ENCODE data around the gene COG1.

Gene COG1

DNA sequence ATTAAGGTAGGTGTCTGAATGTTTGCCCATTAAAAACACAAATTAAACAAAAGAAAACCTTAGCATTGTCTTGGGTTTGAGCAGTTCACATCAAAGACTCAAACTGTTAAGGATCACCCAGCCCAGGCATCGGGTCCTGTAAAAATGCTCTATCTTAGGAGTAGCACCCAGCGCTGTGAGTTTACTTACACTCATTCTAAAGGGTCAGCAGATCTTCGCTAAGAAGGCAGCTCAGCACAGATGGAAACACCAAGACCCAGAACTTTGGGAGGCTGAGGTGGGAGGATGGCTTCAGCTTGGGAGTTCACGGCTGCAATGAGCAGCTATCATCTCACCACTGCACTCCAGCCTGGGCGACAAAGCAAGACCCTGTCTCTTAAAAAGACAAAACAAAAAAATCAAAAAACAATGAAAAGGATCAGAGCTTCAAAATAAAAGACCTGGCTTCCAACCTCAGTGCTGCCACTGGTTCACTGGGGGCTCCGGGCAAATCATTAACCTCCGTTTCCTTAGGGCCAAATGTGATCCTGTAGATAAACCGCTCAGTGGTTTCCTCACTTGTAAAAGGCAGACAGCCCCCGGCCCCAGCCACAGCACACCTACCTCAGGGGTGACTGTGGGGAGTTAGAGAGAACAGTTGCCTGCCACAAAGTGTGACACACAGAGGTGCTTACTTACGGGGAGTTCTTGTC lies 11.1 kb downstream of the COG1 start:
- Histone ChIP-seq H2BK15ac (replicated peaks; ENCODE audit: low read depth) (no peak overlapping the region), H3K4ac (ENCODE audit: low read depth, low read length) (no peak overlapping the region), H3K4me3 (ENCODE audit: low read length) (no peak overlapping the region), H3K18ac (ENCODE audit: low read length) (no peak overlapping the region), H3K4me2 (ENCODE audit: low read length) (no peak overlapping the region), H3K27ac (ENCODE audit: low read depth, low read length) (no peak overlapping the region), H3K9ac (ENCODE audit: low read length) (no peak overlapping the region), H3K36me3 (ENCODE audit: control insufficient read depth, insufficient read depth, low read length) (peaks cover 27% of the 10 kb centered on the region), H4K5ac (ENCODE audit: low read length) (no peak overlapping the region), H4K8ac (ENCODE audit: low read depth, low read length) (no peak overlapping the region), H3K23ac (ENCODE audit: low read length) (no peak overlapping the region), H3K56ac (ENCODE audit: low read length) (no peak overlapping the region), H2BK120ac (ENCODE audit: low read depth, low read length) (no peak overlapping the region), H2BK5ac (ENCODE audit: low read length) (no peak overlapping the region), H2AK5ac (ENCODE audit: low read length) (no peak overlapping the region), H3K27me3 (ENCODE audit: insufficient read depth, low read length, poor library complexity) (no peaks in the 10 kb centered on the region), H3K4me1 (ENCODE audit: control insufficient read depth, low read depth, low read length) (no peaks in the 10 kb centered on the region), H3K79me1 (ENCODE audit: low read length) (peaks cover 3% of the 10 kb centered on the region), H3K79me2 (ENCODE audit: control insufficient read depth, insufficient read depth, low read length) (no peaks in the 10 kb centered on the region)
- DNase-seq, result no peak
- WGBS (ENCODE audit: extremely low coverage, insufficient coverage, low lambda C conversion rate), result no CpG with 5 or more reads among the region's 10 CpGs

DNA sequence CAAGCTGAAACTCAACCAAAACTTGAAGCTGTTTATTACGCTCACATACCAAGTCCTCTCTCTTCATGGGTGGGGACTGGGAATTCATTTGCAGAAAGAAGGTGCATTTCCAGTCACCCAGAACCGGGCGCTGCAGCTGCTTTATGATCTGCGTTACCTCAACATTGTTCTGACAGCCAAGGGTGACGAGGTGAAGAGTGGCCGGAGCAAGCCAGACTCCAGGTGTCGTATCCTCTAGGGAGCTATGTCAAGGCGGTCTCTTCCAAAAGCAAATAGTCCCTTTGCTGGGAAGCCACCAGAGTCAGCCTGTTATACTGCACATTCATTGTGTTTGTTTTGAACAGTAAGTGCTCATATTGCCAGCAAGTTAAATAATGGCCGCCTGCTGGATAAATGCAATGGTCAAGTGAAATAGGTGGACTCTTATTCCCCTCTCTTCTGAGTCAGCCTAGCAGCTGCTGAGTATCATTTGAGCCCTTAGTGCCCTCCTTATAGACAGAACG lies 12.7 kb downstream of the COG1 start:
- Histone ChIP-seq H3K4me3 (ENCODE audit: low read length) (no peak overlapping the region), H3K4me1 (ENCODE audit: control insufficient read depth, low read depth, low read length) (no peaks in the 10 kb centered on the region), H2BK5ac (ENCODE audit: low read length) (no peak overlapping the region), H3K4me2 (ENCODE audit: low read length) (no peak overlapping the region), H3K56ac (ENCODE audit: low read length) (no peak overlapping the region), H2BK15ac (replicated peaks; ENCODE audit: low read depth) (no peak overlapping the region), H3K4ac (ENCODE audit: low read depth, low read length) (no peak overlapping the region), H4K5ac (ENCODE audit: low read length) (no peak overlapping the region), H3K9ac (ENCODE audit: low read length) (no peak overlapping the region), H3K27ac (ENCODE audit: low read depth, low read length) (no peak overlapping the region), H3K79me2 (ENCODE audit: control insufficient read depth, insufficient read depth, low read length) (no peaks in the 10 kb centered on the region), H2BK120ac (ENCODE audit: low read depth, low read length) (no peak overlapping the region), H3K23ac (ENCODE audit: low read length) (no peak overlapping the region), H2AK5ac (ENCODE audit: low read length) (no peak overlapping the region), H3K18ac (ENCODE audit: low read length) (no peak overlapping the region), H3K27me3 (ENCODE audit: insufficient read depth, low read length, poor library complexity) (no peaks in the 10 kb centered on the region), H3K79me1 (ENCODE audit: low read length) (peaks cover 7% of the 10 kb centered on the region), H4K8ac (ENCODE audit: low read depth, low read length) (no peak overlapping the region), H3K36me3 (ENCODE audit: control insufficient read depth, insufficient read depth, low read length) (peaks cover 28% of the 10 kb centered on the region)
- DNase-seq, result no peak
- no CpG with 5 or more reads among the region's 10 CpGs for WGBS (ENCODE audit: extremely low coverage, insufficient coverage, low lambda C conversion rate)

DNA sequence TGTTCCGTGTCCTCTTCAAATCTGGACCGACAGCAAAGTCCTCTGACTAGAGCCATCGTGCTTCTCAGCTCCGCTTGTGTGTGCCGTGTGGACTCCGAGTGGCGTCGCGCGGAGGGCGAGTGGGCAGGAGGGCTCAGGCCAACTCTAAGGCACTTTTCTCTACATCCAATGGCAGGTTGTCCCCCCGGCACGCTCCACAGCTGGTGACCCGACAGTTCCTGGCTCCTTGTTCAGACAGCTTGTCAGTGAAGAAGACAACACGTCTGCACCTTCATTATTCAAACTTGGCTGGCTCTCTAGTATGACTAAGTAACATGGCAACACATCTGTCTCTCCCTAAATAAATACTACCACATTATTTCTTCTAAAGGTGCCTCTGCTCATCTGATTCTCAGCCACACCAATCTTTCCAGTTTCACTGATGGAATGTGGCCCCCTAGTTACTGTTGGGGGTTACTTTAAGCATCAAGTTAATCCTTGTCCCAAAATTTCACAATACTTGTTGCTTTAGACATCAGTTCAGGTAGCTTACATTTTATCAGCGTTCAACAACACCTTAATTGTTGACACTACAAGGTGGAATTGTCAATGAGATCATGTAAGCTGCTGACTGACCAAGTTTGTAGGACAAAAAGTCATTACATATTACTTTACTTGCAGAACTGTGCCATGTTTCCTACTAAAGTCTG lies 15.4 kb downstream of the COG1 start:
- WGBS (ENCODE audit: extremely low coverage, insufficient coverage, low lambda C conversion rate), result no CpG with 5 or more reads among the region's 16 CpGs

DNA sequence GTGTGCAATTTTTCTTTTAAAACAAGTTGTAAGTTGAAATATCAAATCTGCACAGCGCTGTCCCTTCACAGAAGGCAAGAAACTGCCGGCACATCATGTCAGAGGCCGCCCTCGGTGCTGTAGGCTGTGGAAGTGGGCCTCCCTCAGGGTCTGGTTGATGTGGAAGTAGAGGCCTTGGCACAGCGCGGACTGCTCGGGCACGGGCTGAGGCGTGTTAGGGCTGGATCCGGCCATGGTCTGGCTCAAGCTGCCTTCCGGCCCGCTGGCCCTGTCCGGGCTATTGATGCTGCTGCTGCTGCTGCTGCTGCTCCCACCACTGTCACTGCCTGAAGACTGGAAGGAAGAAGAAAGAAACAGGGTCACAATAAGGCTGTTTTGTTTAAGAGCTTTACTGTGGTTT lies 16.6 kb downstream of the COG1 start:
- no peaks in the 10 kb centered on the region for H3K4me1 ChIP-seq (ENCODE audit: control insufficient read depth, low read depth, low read length)
- no peak overlapping the region for H3K56ac ChIP-seq (ENCODE audit: low read length)
- no peak overlapping the region for H3K4me3 ChIP-seq (ENCODE audit: low read length)
- H3K4me2 ChIP-seq (ENCODE audit: low read length), result no peak overlapping the region
- no peaks in the 10 kb centered on the region for H3K27me3 ChIP-seq (ENCODE audit: insufficient read depth, low read length, poor library complexity)
- no peaks in the 10 kb centered on the region for H3K79me2 ChIP-seq (ENCODE audit: control insufficient read depth, insufficient read depth, low read length)
- H2BK5ac ChIP-seq (ENCODE audit: low read length), result no peak overlapping the region
- no peak for DNase-seq
- H4K8ac ChIP-seq (ENCODE audit: low read depth, low read length), result no peak overlapping the region
- no peak overlapping the region for H3K18ac ChIP-seq (ENCODE audit: low read length)
- H2BK120ac ChIP-seq (ENCODE audit: low read depth, low read length), result no peak overlapping the region
- H3K79me1 ChIP-seq (ENCODE audit: low read length), result peaks cover 7% of the 10 kb centered on the region
- no peak overlapping the region for H3K27ac ChIP-seq (ENCODE audit: low read depth, low read length)
- no peak overlapping the region for H3K4ac ChIP-seq (ENCODE audit: low read depth, low read length)
- peaks cover 9% of the 10 kb centered on the region for H3K36me3 ChIP-seq (ENCODE audit: control insufficient read depth, insufficient read depth, low read length)
- H3K23ac ChIP-seq (ENCODE audit: low read length), result no peak overlapping the region
- no peak overlapping the region for H3K9ac ChIP-seq (ENCODE audit: low read length)
- no CpG with 5 or more reads among the region's 13 CpGs for WGBS (ENCODE audit: extremely low coverage, insufficient coverage, low lambda C conversion rate)
- H2BK15ac ChIP-seq (replicated peaks; ENCODE audit: low read depth), result no peak overlapping the region
- no peak overlapping the region for H4K5ac ChIP-seq (ENCODE audit: low read length)
- no peak overlapping the region for H2AK5ac ChIP-seq (ENCODE audit: low read length)

More for the DNA sequence above, 15.4 kb downstream of the COG1 start:
- H2BK15ac ChIP-seq (replicated peaks; ENCODE audit: low read depth), result no peak overlapping the region
- peaks cover 7% of the 10 kb centered on the region for H3K79me1 ChIP-seq (ENCODE audit: low read length)
- no peak overlapping the region for H3K18ac ChIP-seq (ENCODE audit: low read length)
- H2BK120ac ChIP-seq (ENCODE audit: low read depth, low read length), result no peak overlapping the region
- no peak overlapping the region for H3K56ac ChIP-seq (ENCODE audit: low read length)
- H4K5ac ChIP-seq (ENCODE audit: low read length), result no peak overlapping the region
- no peak overlapping the region for H3K23ac ChIP-seq (ENCODE audit: low read length)
- H3K79me2 ChIP-seq (ENCODE audit: control insufficient read depth, insufficient read depth, low read length), result no peaks in the 10 kb centered on the region
- no peak overlapping the region for H3K4ac ChIP-seq (ENCODE audit: low read depth, low read length)
- no peak overlapping the region for H3K4me3 ChIP-seq (ENCODE audit: low read length)
- H2AK5ac ChIP-seq (ENCODE audit: low read length), result no peak overlapping the region
- H4K8ac ChIP-seq (ENCODE audit: low read depth, low read length), result no peak overlapping the region
- H2BK5ac ChIP-seq (ENCODE audit: low read length), result no peak overlapping the region
- H3K27me3 ChIP-seq (ENCODE audit: insufficient read depth, low read length, poor library complexity), result no peaks in the 10 kb centered on the region
- no peak overlapping the region for H3K9ac ChIP-seq (ENCODE audit: low read length)
- H3K36me3 ChIP-seq (ENCODE audit: control insufficient read depth, insufficient read depth, low read length), result peaks cover 14% of the 10 kb centered on the region
- no peak for DNase-seq
- H3K4me1 ChIP-seq (ENCODE audit: control insufficient read depth, low read depth, low read length), result no peaks in the 10 kb centered on the region
- no peak overlapping the region for H3K27ac ChIP-seq (ENCODE audit: low read depth, low read length)
- H3K4me2 ChIP-seq (ENCODE audit: low read length), result no peak overlapping the region

DNA sequence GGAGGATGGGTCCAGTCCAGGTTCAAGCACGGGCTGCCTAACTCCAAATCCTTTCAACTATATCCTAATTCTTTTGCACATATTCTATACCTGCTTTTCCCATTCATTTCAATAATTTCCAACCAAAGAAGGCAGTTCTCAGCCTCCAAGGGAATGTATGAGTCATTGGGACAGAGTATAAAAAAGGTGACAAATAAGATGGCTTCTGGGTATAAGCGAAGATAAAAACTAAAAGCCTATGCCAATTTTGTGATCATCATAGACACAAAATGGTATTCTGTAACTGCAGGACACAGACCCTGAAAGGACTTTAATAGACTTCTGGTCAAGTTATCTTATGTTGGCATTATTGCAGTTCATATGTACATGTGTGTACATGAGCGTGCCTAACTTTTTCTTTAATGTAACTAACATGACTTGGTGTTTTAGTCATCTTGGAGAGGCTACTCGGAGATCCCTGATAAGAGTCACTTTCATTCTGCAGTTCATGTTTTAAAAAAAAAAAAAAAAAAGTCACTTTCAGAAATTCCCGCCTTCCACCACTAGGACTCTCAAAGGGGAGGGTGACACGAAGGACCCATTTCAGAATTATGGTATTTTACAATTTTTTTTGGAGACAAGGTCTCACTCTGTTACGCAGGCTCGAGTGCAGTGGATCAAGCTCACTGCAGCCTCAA lies 17.3 kb downstream of the COG1 start:
- no peak overlapping the region for H2AK5ac ChIP-seq (ENCODE audit: low read length)
- no peak overlapping the region for H3K9ac ChIP-seq (ENCODE audit: low read length)
- no peak overlapping the region for H3K56ac ChIP-seq (ENCODE audit: low read length)
- H3K4me2 ChIP-seq (ENCODE audit: low read length), result no peak overlapping the region
- H3K79me2 ChIP-seq (ENCODE audit: control insufficient read depth, insufficient read depth, low read length), result peaks cover 2% of the 10 kb centered on the region
- no CpG with 5 or more reads among the region's 8 CpGs for WGBS (ENCODE audit: extremely low coverage, insufficient coverage, low lambda C conversion rate)
- H3K79me1 ChIP-seq (ENCODE audit: low read length), result peaks cover 7% of the 10 kb centered on the region
- H3K23ac ChIP-seq (ENCODE audit: low read length), result no peak overlapping the region
- no peak overlapping the region for H4K5ac ChIP-seq (ENCODE audit: low read length)
- no peaks in the 10 kb centered on the region for H3K4me1 ChIP-seq (ENCODE audit: control insufficient read depth, low read depth, low read length)
- no peak overlapping the region for H3K27ac ChIP-seq (ENCODE audit: low read depth, low read length)
- H3K4ac ChIP-seq (ENCODE audit: low read depth, low read length), result no peak overlapping the region
- no peak overlapping the region for H2BK5ac ChIP-seq (ENCODE audit: low read length)
- peaks cover 9% of the 10 kb centered on the region for H3K36me3 ChIP-seq (ENCODE audit: control insufficient read depth, insufficient read depth, low read length)
- no peak for DNase-seq
- H2BK15ac ChIP-seq (replicated peaks; ENCODE audit: low read depth), result no peak overlapping the region
- no peak overlapping the region for H3K4me3 ChIP-seq (ENCODE audit: low read length)
- no peaks in the 10 kb centered on the region for H3K27me3 ChIP-seq (ENCODE audit: insufficient read depth, low read length, poor library complexity)
- no peak overlapping the region for H3K18ac ChIP-seq (ENCODE audit: low read length)
- H2BK120ac ChIP-seq (ENCODE audit: low read depth, low read length), result no peak overlapping the region
- H4K8ac ChIP-seq (ENCODE audit: low read depth, low read length), result no peak overlapping the region
